Activated CD8-positive, alpha-beta T cell treated with anti-CD3 and anti-CD28 coated beads for 36 hours (primary cell): ENCODE results near the gene IMPDH1. TPM values are rescaled to one million over a fixed set of nuclear protein-coding genes. Genes with fewer than 3 reads are reported as not detected.

Experiments used
- ATAC-seq: fragments of 200-7000 bp; cut with Tn5 transposase; one replicate; pipeline ENCODE4 v1.10.0; 2021; ENCODE audit warnings: mild to moderate bottlenecking, moderate library complexity
- CTCF ChIA-PET: fragments of 350-600 bp; sonication (Branson Sonifier 250); formaldehyde crosslinking; loops from one replicate; lab custom pipeline; 2021; ENCODE audit warnings: antibody characterized with exemption; lab: Charles Lee
- POLR2A ChIA-PET: fragments of 350-600 bp; sonication (Branson Sonifier 250); formaldehyde crosslinking; loops from one replicate; lab custom pipeline; 2021; ENCODE audit warnings: antibody characterized with exemption; lab: Charles Lee
- DNase-seq: peaks from one replicate; pipeline ENCODE4 v3.0.0-alpha.2; 2020
- H3K27ac Mint-ChIP-seq: one replicate; pipeline ENCODE4 v1.8.0; 2021; ENCODE audit warnings: mild to moderate bottlenecking, mixed read lengths
- H3K27me3 Mint-ChIP-seq: one replicate; pipeline ENCODE4 v1.8.0; 2021; ENCODE audit warnings: mixed read lengths
- H3K36me3 Mint-ChIP-seq: one replicate; pipeline ENCODE4 v1.8.0; 2021; ENCODE audit warnings: low read depth, mixed read lengths
- H3K4me1 Mint-ChIP-seq: one replicate; pipeline ENCODE4 v1.8.0; 2021; ENCODE audit warnings: low read depth, mixed read lengths
- H3K4me3 Mint-ChIP-seq: one replicate; pipeline ENCODE4 v1.8.0; 2021; ENCODE audit warnings: mild to moderate bottlenecking, moderate library complexity, mixed read lengths
- H3K9me3 Mint-ChIP-seq: one replicate; pipeline ENCODE4 v1.8.0; 2021; ENCODE audit warnings: mixed read lengths
- CTCF ChIP-seq: fragments of 200-600 bp; IDR thresholded peaks from one replicate; pipeline ENCODE4 v1.8.0; 2022; ENCODE audit warnings: antibody characterized with exemption, mild to moderate bottlenecking
- intact Hi-C: fragments of 100-400 bp; cut with micrococcal nuclease; formaldehyde crosslinking; loops from one replicate; pipeline ENCODE4 v1.10.0; 2022
- total RNA-seq, 2 experiments: library from RNA; stranded (reverse); gene quantifications; one replicate each; pipeline ENCODE4 v1.2.3, GENCODE V29; 2021

Gene IMPDH1
- total RNA-seq, 2 experiments from 2014 or later = 60.5 to 68.1 TPM

- ATAC-seq (no peak), DNase-seq (no peak)
- TF ChIP-seq CTCF = no peak
- H3K9me3 Mint-ChIP-seq = no peaks in the 10 kb centered on the region
- intact Hi-C loops = no loop called here
- H3K4me1 Mint-ChIP-seq = peaks cover 11% of the 10 kb centered on the region
- no peak overlapping the region for H3K27ac Mint-ChIP-seq
- ChIA-PET POLR2A (interaction anchor here (1.2 to 7.6 kb wide), 3 partner anchors 17 to 45 kb away, joined by 3 to 46 read pairs (median 5); partner anchors contain the start of gene METTL2B), CTCF (interaction anchor here (1.1 to 15.2 kb wide), 5 partner anchors 7 to 44 kb away, joined by 3 to 345 read pairs (median 3); no protein-coding TSS in a partner anchor)
- no peak overlapping the region for H3K4me3 Mint-ChIP-seq
- H3K36me3 Mint-ChIP-seq = no peaks in the 10 kb centered on the region
- peaks cover 17% of the 10 kb centered on the region for H3K27me3 Mint-ChIP-seq
Measured at GRCh38 chr7:128431221-128431620, 21.4 kb upstream of the IMPDH1 start.

- no peak overlapping the region for H3K4me3 Mint-ChIP-seq
- no peaks in the 10 kb centered on the region for H3K9me3 Mint-ChIP-seq
- ChIA-PET CTCF (interaction anchor here (1.0 to 15.2 kb wide), 6 partner anchors 12 to 42 kb away, joined by 3 to 345 read pairs (median 44); partner anchors contain the start of genes HILPDA and IMPDH1), POLR2A (interaction anchor here (1.2 to 7.6 kb wide), 2 partner anchors 31 to 46 kb away, joined by 3 to 46 read pairs; partner anchors contain the start of gene METTL2B)
- no peaks in the 10 kb centered on the region for H3K36me3 Mint-ChIP-seq
- H3K27me3 Mint-ChIP-seq = peaks cover 17% of the 10 kb centered on the region
- H3K4me1 Mint-ChIP-seq = peaks cover 11% of the 10 kb centered on the region
- no peak overlapping the region for H3K27ac Mint-ChIP-seq
- DNase-seq = no peak
- no peak for TF ChIP-seq CTCF
- intact Hi-C loops = no loop called here
- ATAC-seq = no peak
Measured at GRCh38 chr7:128430207-128430606, 20.4 kb upstream of the IMPDH1 start.

GRCh38 chr7:128427289-128427891 lies 17.6 kb upstream of the IMPDH1 start:
- peak; percentile 59 for ATAC-seq
- Mint-ChIP-seq H3K9me3 (no peaks in the 10 kb centered on the region), H3K27me3 (peaks cover 14% of the 10 kb centered on the region), H3K4me3 (no peak overlapping the region), H3K27ac (no peak overlapping the region), H3K4me1 (peaks cover 15% of the 10 kb centered on the region), H3K36me3 (no peaks in the 10 kb centered on the region)
- TF ChIP-seq CTCF = peak; percentile 97
- DNase-seq = peak; percentile 50
- POLR2A ChIA-PET = interaction anchor here (1.3 to 7.6 kb wide), 4 partner anchors 11 to 49 kb away, joined by 3 to 46 read pairs (median 6); partner anchors contain the start of genes HILPDA and METTL2B
- intact Hi-C loops = loop anchor here (1.0 kb wide), 1 partner anchor 32 kb away; no protein-coding TSS in a partner anchor
- CTCF ChIA-PET = interaction anchor here (0.7 to 15.2 kb wide), 41 partner anchors 9 to 454 kb away, joined by 3 to 345 read pairs (median 7); partner anchors contain the start of genes GARIN1A, HILPDA, IMPDH1 and METTL2B

- H3K4me1 Mint-ChIP-seq = peaks cover 21% of the 10 kb centered on the region
- H3K9me3 Mint-ChIP-seq = no peaks in the 10 kb centered on the region
- H3K27ac Mint-ChIP-seq = no peak overlapping the region
- ChIA-PET POLR2A (interaction anchor here (1.0 to 7.6 kb wide), 5 partner anchors 9 to 35 kb away, joined by 3 to 46 read pairs (median 5); no protein-coding TSS in a partner anchor), CTCF (interaction anchor here (0.6 to 15.2 kb wide), 34 partner anchors 10 to 245 kb away, joined by 3 to 345 read pairs (median 8); partner anchors contain the start of genes GARIN1A, HILPDA, IMPDH1 and METTL2B)
- TF ChIP-seq CTCF = peak; percentile 97
- no peak overlapping the region for H3K4me3 Mint-ChIP-seq
- H3K36me3 Mint-ChIP-seq = no peaks in the 10 kb centered on the region
- H3K27me3 Mint-ChIP-seq = peaks cover 12% of the 10 kb centered on the region
- peak; percentile 93 for DNase-seq
- intact Hi-C loops = no loop called here
- peak; percentile 82 for ATAC-seq
Measured at GRCh38 chr7:128425850-128426249, 16.1 kb upstream of the IMPDH1 start.
